Neutrophil (primary cell): ENCODE results near the gene FXYD4.

Source experiments
- H3K27ac ChIP-seq: fragments of 200-600 bp; sonication (generic); 2 replicates; pipeline ENCODE4 v1.5.1; 2016; ENCODE audit warnings: mild to moderate bottlenecking, moderate library complexity
- H3K27me3 ChIP-seq: fragments of 200-600 bp; sonication (generic); 2 replicates; pipeline ENCODE4 v1.6.0; 2016; ENCODE audit warnings: mild to moderate bottlenecking
- H3K36me3 ChIP-seq: fragments of 200-600 bp; sonication (generic); 2 replicates; pipeline ENCODE4 v1.5.1; 2017
- H3K4me1 ChIP-seq, 2 experiments: fragments of 200-600 bp in 1 of 2; sonication (generic) in 1 of 2; 1 replicate in 1 of 2; 2 replicates in 1 of 2; pipeline versions ENCODE4 v1.5.1 to v1.6.1; 2013 to 2016; ENCODE audit warnings: low read depth in 1 of 2, low read length in 1 of 2, mild to moderate bottlenecking in 1 of 2, moderate library complexity in 1 of 2; ENCODE audit not compliant: control insufficient read depth in 1 of 2, insufficient read depth in 1 of 2
- H3K4me3 ChIP-seq, 2 experiments: fragments of 200-600 bp in 1 of 2; sonication (generic) in 1 of 2; 1 replicate in 1 of 2; 2 replicates in 1 of 2; pipeline ENCODE4 v1.5.1; 2013 to 2016; ENCODE audit warnings: low read depth in 1 of 2, low read length in 1 of 2, mild to moderate bottlenecking in 1 of 2, moderate library complexity in 1 of 2
- H3K9me3 ChIP-seq: fragments of 200-600 bp; sonication (generic); 2 replicates; pipeline ENCODE4 v1.5.1; 2016
- TF ChIP-seq, protein P1 (sequence below): fragments of 200-600 bp; sonication (generic); IDR thresholded peaks from 2 replicates; pipeline ENCODE4 v1.5.1; 2016; ENCODE audit warnings: antibody characterized with exemption

The FXYD4 gene

DNA sequence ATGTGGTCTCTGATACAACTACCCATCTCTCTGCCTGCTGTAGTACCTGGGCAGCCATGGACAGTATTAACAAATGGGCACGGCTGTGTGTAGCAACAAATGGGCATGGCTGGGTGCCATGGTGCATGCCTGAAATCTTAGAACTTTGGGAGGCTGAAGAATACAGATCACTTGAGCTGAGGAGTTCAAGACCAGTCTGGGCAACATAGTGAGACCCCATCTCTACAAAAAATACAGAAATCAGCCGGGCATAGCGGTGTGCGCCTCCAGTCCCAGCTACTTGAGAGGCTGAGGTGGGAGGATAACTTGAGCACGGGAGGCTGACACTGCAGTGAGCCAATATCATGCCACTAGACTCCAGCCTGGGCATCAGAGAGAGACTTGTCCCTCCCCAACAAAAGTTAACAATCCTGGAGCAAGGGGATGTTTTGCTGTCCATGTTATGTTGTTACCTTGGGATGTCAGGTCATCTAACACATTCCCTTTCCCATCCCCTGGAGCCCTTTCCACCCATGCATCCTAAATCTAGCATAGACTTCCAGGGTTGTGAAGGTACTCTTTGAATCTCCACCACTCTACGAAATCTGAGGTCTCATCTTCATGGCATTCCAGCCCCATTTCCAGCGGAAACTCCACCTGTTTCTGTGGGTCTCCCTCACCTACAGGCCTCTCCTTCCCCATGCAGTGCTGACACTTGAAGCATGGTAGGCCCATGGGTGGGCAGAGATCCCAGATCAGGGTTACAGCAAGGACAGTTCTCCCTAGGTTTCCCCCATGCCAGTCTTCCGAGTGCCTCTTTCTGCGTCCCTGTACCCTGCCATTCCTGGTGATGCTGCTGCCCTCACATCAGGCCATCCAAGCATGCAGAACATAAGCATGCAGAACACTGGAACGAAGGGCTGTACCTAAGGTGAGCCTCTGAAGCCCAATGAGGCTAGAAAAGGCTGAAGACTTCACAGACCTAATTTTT, 13.1 kb downstream of the FXYD4 start:
- no peaks in the 10 kb centered on the region for H3K27me3 ChIP-seq
- H3K9me3 ChIP-seq = no peaks in the 10 kb centered on the region
- no peaks in the 10 kb centered on the region for H3K4me1 ChIP-seq
- peaks cover 47% of the 10 kb centered on the region for H3K36me3 ChIP-seq
- no peak overlapping the region for H3K27ac ChIP-seq
- H3K4me3 ChIP-seq = no peak overlapping the region
- TF ChIP-seq, protein P1, sequence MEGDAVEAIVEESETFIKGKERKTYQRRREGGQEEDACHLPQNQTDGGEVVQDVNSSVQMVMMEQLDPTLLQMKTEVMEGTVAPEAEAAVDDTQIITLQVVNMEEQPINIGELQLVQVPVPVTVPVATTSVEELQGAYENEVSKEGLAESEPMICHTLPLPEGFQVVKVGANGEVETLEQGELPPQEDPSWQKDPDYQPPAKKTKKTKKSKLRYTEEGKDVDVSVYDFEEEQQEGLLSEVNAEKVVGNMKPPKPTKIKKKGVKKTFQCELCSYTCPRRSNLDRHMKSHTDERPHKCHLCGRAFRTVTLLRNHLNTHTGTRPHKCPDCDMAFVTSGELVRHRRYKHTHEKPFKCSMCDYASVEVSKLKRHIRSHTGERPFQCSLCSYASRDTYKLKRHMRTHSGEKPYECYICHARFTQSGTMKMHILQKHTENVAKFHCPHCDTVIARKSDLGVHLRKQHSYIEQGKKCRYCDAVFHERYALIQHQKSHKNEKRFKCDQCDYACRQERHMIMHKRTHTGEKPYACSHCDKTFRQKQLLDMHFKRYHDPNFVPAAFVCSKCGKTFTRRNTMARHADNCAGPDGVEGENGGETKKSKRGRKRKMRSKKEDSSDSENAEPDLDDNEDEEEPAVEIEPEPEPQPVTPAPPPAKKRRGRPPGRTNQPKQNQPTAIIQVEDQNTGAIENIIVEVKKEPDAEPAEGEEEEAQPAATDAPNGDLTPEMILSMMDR = no peak

DNA sequence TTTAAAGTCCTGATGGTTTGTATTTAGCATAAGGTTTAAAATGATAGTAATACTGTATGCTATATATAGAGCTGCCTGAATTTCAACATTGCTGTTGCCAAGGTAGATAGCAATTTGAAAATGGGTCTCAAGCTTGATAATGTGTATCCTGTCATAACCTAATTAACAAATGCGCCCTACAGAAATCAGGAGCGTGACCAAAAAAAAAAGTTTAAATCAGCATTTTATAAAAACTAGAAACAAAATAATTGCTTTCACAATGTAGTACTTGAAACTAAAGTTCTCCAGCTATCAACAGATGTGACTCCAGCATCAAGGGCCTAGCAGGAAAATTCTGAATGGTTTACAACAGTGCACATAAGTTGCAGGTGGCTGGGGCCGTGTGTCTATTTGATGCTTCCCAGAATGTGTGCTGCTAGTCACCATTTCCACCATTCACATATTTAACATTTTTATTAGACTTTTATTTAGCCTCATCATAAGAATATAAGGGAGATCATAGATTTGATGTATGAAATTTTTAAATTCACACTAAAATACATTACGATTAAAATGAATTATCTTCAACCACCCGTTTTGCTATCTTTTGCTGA, 14.1 kb downstream of the FXYD4 start:
- no peak overlapping the region for H3K4me3 ChIP-seq
- TF ChIP-seq, protein P1 = no peak
- H3K27ac ChIP-seq = peak overlapping the region; percentile 49
- no peaks in the 10 kb centered on the region for H3K4me1 ChIP-seq
- H3K27me3 ChIP-seq = no peaks in the 10 kb centered on the region
- peaks cover 57% of the 10 kb centered on the region for H3K36me3 ChIP-seq
- no peaks in the 10 kb centered on the region for H3K9me3 ChIP-seq

DNA sequence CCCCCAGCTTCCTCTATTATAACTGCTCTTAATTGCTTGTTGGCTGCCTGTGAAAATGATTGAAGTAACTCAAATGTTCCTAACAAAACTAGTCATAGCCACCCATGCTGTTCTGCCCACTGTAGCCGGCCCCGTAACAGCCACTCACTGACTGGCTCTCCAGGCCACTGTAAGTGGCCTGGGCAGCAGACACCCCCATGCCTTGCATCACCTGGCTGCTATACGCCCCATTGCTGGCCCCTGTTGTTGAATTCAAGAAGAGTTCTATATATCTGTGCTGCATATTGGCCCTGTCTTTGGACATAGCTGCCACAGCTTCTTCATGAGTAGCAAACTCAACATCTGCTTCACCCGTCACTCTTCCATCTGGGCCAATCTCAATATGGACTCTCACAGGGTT, 15.1 kb downstream of the FXYD4 start:
- H3K4me3 ChIP-seq = no peak overlapping the region
- no peaks in the 10 kb centered on the region for H3K4me1 ChIP-seq
- H3K9me3 ChIP-seq = no peaks in the 10 kb centered on the region
- H3K27me3 ChIP-seq = no peaks in the 10 kb centered on the region
- peaks cover 68% of the 10 kb centered on the region for H3K36me3 ChIP-seq
- TF ChIP-seq, protein P1 = no peak
- H3K27ac ChIP-seq = peak overlapping the region; percentile 49

DNA sequence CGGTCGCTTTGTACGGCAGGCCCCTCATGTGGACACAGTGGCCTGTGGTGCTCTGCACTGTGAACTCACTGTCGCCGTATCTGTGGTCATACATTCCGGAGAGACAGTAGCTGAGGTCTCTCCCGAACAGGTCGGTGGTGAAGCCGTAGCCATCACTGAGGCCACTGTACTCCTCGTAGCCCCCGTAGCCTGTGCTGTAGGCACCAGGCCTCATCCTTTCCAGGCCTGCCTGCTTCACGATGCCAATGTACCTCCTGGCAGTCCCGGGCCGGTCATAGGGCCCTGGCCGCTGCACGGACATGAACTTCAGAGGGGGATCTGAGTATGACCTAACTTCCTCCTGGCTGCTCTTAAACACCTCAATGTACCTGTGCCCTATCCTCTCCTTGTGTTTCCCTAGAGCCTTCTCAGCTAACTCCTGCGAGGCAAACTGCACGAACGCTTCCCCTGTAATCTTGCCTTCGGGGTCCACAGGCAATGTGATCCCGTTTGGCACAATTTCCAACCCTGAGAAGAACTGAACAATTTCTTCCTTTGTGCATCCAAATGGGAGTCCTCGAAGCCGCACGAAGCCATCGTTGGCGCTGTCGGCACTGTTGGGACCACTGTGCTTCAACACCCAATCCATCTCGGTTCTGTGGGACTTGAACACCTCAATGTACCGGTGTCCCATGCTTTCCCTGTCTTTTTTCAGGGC, 15.7 kb downstream of the FXYD4 start:
- Histone ChIP-seq H3K4me1 (no peaks in the 10 kb centered on the region), H3K36me3 (peaks cover 73% of the 10 kb centered on the region), H3K4me3 (no peak overlapping the region), H3K27me3 (no peaks in the 10 kb centered on the region), H3K27ac (no peak overlapping the region), H3K9me3 (no peaks in the 10 kb centered on the region)
- TF ChIP-seq, protein P1 = no peak

DNA sequence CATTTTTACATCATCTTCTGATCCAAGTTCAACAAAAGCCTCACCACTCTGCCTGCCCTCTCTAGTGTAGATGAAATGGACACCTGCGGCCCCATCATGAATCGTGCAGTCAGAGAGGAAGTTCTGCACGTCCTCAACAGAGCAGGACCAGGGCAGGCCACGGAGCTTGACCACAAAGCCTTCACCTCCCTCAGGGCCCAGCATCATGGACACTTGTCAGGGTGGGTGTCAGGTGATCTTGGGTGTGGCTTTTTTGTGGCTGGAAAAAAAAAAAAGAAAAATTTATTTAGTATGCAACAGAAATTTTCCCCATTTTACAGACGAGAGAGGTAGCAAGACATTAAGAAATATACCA, 16.2 kb downstream of the FXYD4 start:
- H3K27me3 ChIP-seq = no peaks in the 10 kb centered on the region
- H3K27ac ChIP-seq = no peak overlapping the region
- H3K4me3 ChIP-seq = no peak overlapping the region
- no peaks in the 10 kb centered on the region for H3K9me3 ChIP-seq
- TF ChIP-seq, protein P1 = no peak
- H3K36me3 ChIP-seq = peaks cover 79% of the 10 kb centered on the region
- peaks cover 0 to 1% of the 10 kb centered on the region in 2 experiments for H3K4me1 ChIP-seq
